Bronchial smooth muscle cell (primary cell): ENCODE data around the gene ROR2. TPM values are rescaled to one million over a fixed set of nuclear protein-coding genes. Genes with fewer than 3 reads are reported as not detected.

Source experiments
- total RNA-seq: library from RNA; depleted of rRNA; stranded (reverse); fragments of >200 nt; gene quantifications from 2 replicates; pipeline ENCODE4 v1.2.1, GENCODE V29; 2014

Gene ROR2
- 2.4 and 5.8 TPM in 2 replicates for total RNA-seq

GRCh38 chr9:91949946-91950664 is at the start of gene ROR2:
Gene ROR2 (minus strand): TSS chr9:91950228.

Other genes starting within 250 kb of the ROR2 start
- gene SPTLC1, start 165.2 kb upstream of the ROR2 start, total RNA-seq: 76.1 and 88.3 TPM in 2 replicates